ENCODE results near the gene ATAD2B. TPM values are rescaled to one million over a fixed set of nuclear protein-coding genes. Genes with fewer than 3 reads are reported as not detected.
A peak's percentile ranks its signal among the peaks of the same experiment; 100 is the strongest.

ATAD2B gene
- total and polyA plus RNA-seq, 12 donors: 3.4 to 26.7 (median 13.8) TPM

DNA sequence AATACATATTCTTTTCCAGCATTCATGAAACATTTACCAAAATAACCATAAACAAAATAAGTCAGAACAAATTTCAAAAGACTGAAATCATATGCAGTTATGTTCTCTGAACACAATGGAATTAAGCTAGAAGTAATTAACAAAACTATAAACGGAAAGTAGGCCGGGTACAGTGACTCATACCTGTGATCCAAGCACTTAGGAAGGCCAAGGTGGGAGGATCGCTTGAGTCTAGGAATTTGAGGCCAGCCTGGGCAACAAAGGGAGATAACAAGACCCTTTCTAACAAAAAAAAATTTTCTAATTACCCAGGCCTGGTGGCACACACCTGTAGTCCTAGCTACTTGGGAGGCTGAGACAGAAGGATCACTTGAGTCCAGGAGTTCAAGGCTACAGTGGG lies 14.9 kb downstream of the ATAD2B start:
- no peak overlapping the region for H3K27ac ChIP-seq

DNA sequence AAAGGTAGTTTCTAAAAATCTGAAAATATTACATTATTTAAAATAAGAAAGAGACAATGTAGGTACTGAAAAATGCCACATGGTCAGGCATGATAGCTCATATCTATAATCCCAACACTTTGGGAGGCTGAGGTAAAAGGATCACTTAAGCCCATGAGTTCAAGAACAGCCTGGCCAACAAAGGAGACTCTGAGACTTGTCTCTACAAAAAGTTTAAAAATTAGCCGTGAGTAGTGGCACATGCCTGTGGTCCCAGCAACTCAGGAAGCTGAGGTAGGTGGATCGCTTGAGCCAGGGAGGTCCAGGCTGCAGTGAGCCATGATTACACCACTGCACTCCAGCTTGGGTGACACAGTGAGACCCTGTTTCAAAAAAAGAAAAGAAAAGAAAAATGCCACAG lies 21.8 kb downstream of the ATAD2B start:
- DNase-seq: no peak
- Histone ChIP-seq H3K27ac (no peak overlapping the region), H3K36me3 (replicated peaks in 1 of 2) (no peaks in the 10 kb centered on the region), H3K9me3 (replicated peaks in 1 of 3) (no peaks in the 10 kb centered on the region), H3K4me3 (no peak overlapping the region), H3K4me1 (replicated peaks in 1 of 2) (peaks cover 2 to 40% of the 10 kb centered on the region in 2 donors), H3K27me3 (no peaks in the 10 kb centered on the region)
- TF ChIP-seq, protein P1, sequence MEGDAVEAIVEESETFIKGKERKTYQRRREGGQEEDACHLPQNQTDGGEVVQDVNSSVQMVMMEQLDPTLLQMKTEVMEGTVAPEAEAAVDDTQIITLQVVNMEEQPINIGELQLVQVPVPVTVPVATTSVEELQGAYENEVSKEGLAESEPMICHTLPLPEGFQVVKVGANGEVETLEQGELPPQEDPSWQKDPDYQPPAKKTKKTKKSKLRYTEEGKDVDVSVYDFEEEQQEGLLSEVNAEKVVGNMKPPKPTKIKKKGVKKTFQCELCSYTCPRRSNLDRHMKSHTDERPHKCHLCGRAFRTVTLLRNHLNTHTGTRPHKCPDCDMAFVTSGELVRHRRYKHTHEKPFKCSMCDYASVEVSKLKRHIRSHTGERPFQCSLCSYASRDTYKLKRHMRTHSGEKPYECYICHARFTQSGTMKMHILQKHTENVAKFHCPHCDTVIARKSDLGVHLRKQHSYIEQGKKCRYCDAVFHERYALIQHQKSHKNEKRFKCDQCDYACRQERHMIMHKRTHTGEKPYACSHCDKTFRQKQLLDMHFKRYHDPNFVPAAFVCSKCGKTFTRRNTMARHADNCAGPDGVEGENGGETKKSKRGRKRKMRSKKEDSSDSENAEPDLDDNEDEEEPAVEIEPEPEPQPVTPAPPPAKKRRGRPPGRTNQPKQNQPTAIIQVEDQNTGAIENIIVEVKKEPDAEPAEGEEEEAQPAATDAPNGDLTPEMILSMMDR (IDR thresholded peaks at IDR 0.05): no peak
- no peak for TF ChIP-seq POLR2A (IDR thresholded peaks at IDR 0.05)
- WGBS, 4 donors: 66 to 96% (median 82%) methylated on average over 2 of the region's 2 CpGs
- intact Hi-C loops (cut with DNase I): no loop called here

More for the DNA sequence above, 14.9 kb downstream of the ATAD2B start:
- TF ChIP-seq POLR2A (IDR thresholded peaks at IDR 0.05): no peak
- TF ChIP-seq, protein P1 (IDR thresholded peaks at IDR 0.05): no peak
- Histone ChIP-seq H3K36me3 (replicated peaks in 1 of 2) (no peaks in the 10 kb centered on the region), H3K27me3 (no peaks in the 10 kb centered on the region), H3K4me3 (no peak overlapping the region), H3K4me1 (replicated peaks in 1 of 2) (peaks cover 4 to 15% of the 10 kb centered on the region in 2 donors), H3K9me3 (replicated peaks in 1 of 3) (no peaks in the 10 kb centered on the region)
- intact Hi-C loops (cut with DNase I): no loop called here
- DNase-seq: peak in 2 of 7 donors; percentile 27 to 38
- 46 to 64% (median 52%) methylated on average over 3 of the region's 3 CpGs for WGBS, 4 donors

DNA sequence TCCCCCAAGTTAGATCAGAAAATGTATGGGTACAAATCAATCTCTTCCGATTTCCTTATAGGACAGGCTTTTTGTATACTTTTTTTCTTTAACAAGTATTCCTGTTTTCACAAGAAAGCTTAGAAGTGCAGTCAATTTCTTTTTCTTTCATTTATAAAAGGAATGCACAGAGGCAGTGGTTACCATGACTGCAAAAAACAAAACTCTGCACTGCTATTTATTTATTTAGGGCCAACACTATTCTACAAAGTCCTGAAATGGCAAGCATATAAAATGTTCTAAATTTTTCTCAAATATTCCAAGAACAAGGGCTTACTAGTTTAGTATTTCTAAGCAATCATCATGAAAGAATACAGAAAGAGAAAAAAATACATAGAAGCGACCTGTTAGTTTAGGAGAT lies 22.2 kb downstream of the ATAD2B start:
- 87 to 92% (median 90%) methylated on average over 2 of the region's 2 CpGs for WGBS, 4 donors
- Histone ChIP-seq H3K27me3 (no peaks in the 10 kb centered on the region), H3K9me3 (replicated peaks in 1 of 3) (no peaks in the 10 kb centered on the region), H3K4me1 (replicated peaks in 1 of 2) (peaks cover 2 to 40% of the 10 kb centered on the region in 2 donors), H3K27ac (no peak overlapping the region), H3K4me3 (no peak overlapping the region), H3K36me3 (replicated peaks in 1 of 2) (no peaks in the 10 kb centered on the region)
- no peak for TF ChIP-seq POLR2A (IDR thresholded peaks at IDR 0.05)
- TF ChIP-seq, protein P1 (IDR thresholded peaks at IDR 0.05): no peak
- no peak for DNase-seq
- intact Hi-C loops (cut with DNase I): no loop called here

DNA sequence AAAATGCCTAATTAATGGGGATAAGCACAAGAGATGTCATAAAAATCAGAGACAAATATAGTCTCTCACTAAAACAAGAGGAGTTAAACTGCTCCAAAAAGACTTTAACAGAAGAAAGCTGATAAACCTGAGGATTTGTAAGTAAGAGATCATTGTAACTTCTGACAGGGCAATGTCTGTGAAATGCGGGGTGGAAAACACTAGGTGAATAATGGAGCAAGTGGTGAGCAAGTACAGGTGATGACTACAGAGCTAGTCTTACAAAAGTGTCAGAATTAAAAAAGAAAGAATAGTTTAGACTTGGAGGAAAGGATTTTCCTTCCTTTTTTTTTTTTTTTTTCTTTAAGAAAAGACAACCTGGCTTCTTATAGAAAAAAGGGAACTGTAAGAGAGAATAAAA lies 22.7 kb downstream of the ATAD2B start:
- Histone ChIP-seq H3K36me3 (replicated peaks in 1 of 2) (no peaks in the 10 kb centered on the region), H3K4me3 (no peak overlapping the region), H3K9me3 (replicated peaks in 1 of 3) (no peaks in the 10 kb centered on the region), H3K27ac (no peak overlapping the region), H3K4me1 (replicated peaks in 1 of 2) (peaks cover 2 to 40% of the 10 kb centered on the region in 2 donors), H3K27me3 (no peaks in the 10 kb centered on the region)
- TF ChIP-seq, protein P1 (IDR thresholded peaks at IDR 0.05): no peak
- TF ChIP-seq POLR2A (IDR thresholded peaks at IDR 0.05): no peak
- DNase-seq: no peak
- WGBS, 4 donors: 74 to 91% (median 85%) methylated on average over 1 of the region's 1 CpG
- intact Hi-C loops (cut with DNase I): no loop called here
